SK-N-SH (cell line): ENCODE data around the gene MEF2A. TPM values are rescaled to one million over a fixed set of nuclear protein-coding genes. Genes with fewer than 3 reads are reported as not detected.

Experiments used
- CTCF ChIA-PET: fragments of 300-600, 350-600 bp; formaldehyde crosslinking; extraction: SDS; loops from one replicate; lab custom pipeline; 2021; lab: Yijun Ruan, JAX
- POLR2A ChIA-PET: fragments of 350-600 bp; sonication (Branson Sonifier 250); formaldehyde crosslinking; extraction: SDS; loops from one replicate; lab custom pipeline; 2020; ENCODE audit warnings: antibody characterized with exemption, inconsistent platforms; lab: Yijun Ruan, JAX
- DNase-seq: peaks from one replicate; pipeline ENCODE4 v3.0.0; 2012
- H2AFZ ChIP-seq: fragments of 200-600 bp; sonication (generic); 2 replicates; pipeline ENCODE4 v1.8.1; 2016; ENCODE audit warnings: antibody characterized with exemption, mild to moderate bottlenecking, low read depth
- H3F3A ChIP-seq: fragments of 200-600 bp; sonication (generic); replicated peaks from 2 replicates; pipeline ENCODE3; 2016; ENCODE audit warnings: antibody characterized with exemption, mild to moderate bottlenecking; ENCODE audit not compliant: insufficient read depth
- H3K27ac ChIP-seq, 2 experiments: fragments of 200-500 bp in 1 of 2; fragments of 200-600 bp in 1 of 2; sonication (Bioruptor generic) in 1 of 2; sonication (generic), shearing (Covaris generic) in 1 of 2; 2 replicates each; pipeline versions ENCODE4 v1.5.1 to v1.6.1; 2014 to 2016; ENCODE audit warnings: low read depth in 2 of 2, inconsistent platforms in 1 of 2, low read length in 1 of 2, mild to moderate bottlenecking in 1 of 2, mixed read lengths in 1 of 2
- H3K27me3 ChIP-seq: fragments of 200-600 bp; sonication (generic), shearing (Covaris generic); 2 replicates; pipeline ENCODE4 v1.6.1; 2016; ENCODE audit warnings: mixed run types; ENCODE audit not compliant: insufficient read depth
- H3K36me3 ChIP-seq, 2 experiments: fragments of 200-500 bp in 1 of 2; fragments of 200-600 bp in 1 of 2; sonication (Bioruptor generic) in 1 of 2; sonication (generic) in 1 of 2; replicated peaks in 1 of 2; 2 replicates each; pipeline versions ENCODE3 to v1.5.1; 2014 to 2016; ENCODE audit warnings: low read length in 1 of 2, mild to moderate bottlenecking in 1 of 2; ENCODE audit not compliant: insufficient read depth in 2 of 2, control insufficient read depth in 1 of 2
- H3K4me1 ChIP-seq, 2 experiments: fragments of 200-500 bp in 1 of 2; fragments of 200-600 bp in 1 of 2; sonication (Bioruptor generic) in 1 of 2; sonication (generic), shearing (Covaris generic) in 1 of 2; 2 replicates each; pipeline versions ENCODE4 v1.5.1 to v1.6.1; 2014 to 2016; ENCODE audit warnings: low read depth in 1 of 2, low read length in 1 of 2, mixed run types in 1 of 2; ENCODE audit not compliant: insufficient read depth in 2 of 2, control insufficient read depth in 1 of 2
- H3K4me2 ChIP-seq: fragments of 200-600 bp; sonication (generic), shearing (Covaris generic); 2 replicates; pipeline ENCODE4 v1.6.1; 2017; ENCODE audit warnings: mixed run types
- H3K4me3 ChIP-seq, 2 experiments: fragments of 200-500 bp in 1 of 2; fragments of 200-600 bp in 1 of 2; sonication (Bioruptor generic) in 1 of 2; sonication (generic), shearing (Covaris generic) in 1 of 2; 2 replicates each; pipeline versions ENCODE4 v1.5.1 to v1.8.1; 2014 to 2016; ENCODE audit warnings: low read depth in 2 of 2, inconsistent platforms in 1 of 2, low read length in 1 of 2, mild to moderate bottlenecking in 1 of 2, mixed read lengths in 1 of 2, moderate library complexity in 1 of 2
- H3K79me2 ChIP-seq: fragments of 200-600 bp; sonication (generic); 2 replicates; pipeline ENCODE4 v1.8.1; 2017; ENCODE audit warnings: mild to moderate bottlenecking; ENCODE audit not compliant: insufficient read depth
- H3K9ac ChIP-seq: fragments of 200-600 bp; sonication (generic); 2 replicates; pipeline ENCODE4 v1.6.1; 2017; ENCODE audit warnings: mixed run types
- H3K9me2 ChIP-seq: fragments of 200-600 bp; sonication (generic); 2 replicates; pipeline ENCODE4 v1.6.1; 2017; ENCODE audit warnings: mixed run types
- H3K9me3 ChIP-seq: fragments of 200-600 bp; sonication (generic); 2 replicates; pipeline ENCODE4 v1.6.1; 2017; ENCODE audit warnings: mixed run types, mild to moderate bottlenecking, moderate library complexity
- H4K20me1 ChIP-seq: fragments of 200-600 bp; sonication (generic); 2 replicates; pipeline ENCODE4 v1.6.1; 2017; ENCODE audit warnings: mild to moderate bottlenecking, mixed run types; ENCODE audit not compliant: insufficient read depth
- ELF1 ChIP-seq: IDR thresholded peaks from 2 replicates; pipeline ENCODE4 v1.4.0; 2012
- EP300 ChIP-seq, 2 experiments: IDR thresholded peaks; 2 replicates each; pipeline versions ENCODE4 v1.4.0 to v1.6.1; 2012; ENCODE audit warnings: borderline replicate concordance in 1 of 2, low read depth in 1 of 2, low read length in 1 of 2
- EZH2phosphoT487 ChIP-seq: fragments of 200-600 bp; sonication (generic); IDR thresholded peaks from 2 replicates; pipeline ENCODE4 v1.6.1; 2017; ENCODE audit warnings: low read depth, mixed run types, mild to moderate bottlenecking, antibody characterized with exemption, moderate library complexity, borderline replicate concordance
- FOXJ3 ChIP-seq: sonication (generic); formaldehyde crosslinking; IDR thresholded peaks from 2 replicates; pipeline ENCODE4 v1.5.1; 2020; ENCODE audit warnings: mild to moderate bottlenecking, missing genetic modification reagents
- FOXM1 ChIP-seq: IDR thresholded peaks from 2 replicates; pipeline ENCODE4 v1.4.0; 2012; ENCODE audit warnings: low read depth, mild to moderate bottlenecking
- GABPA ChIP-seq: IDR thresholded peaks from 2 replicates; pipeline ENCODE4 v1.4.0; 2012; ENCODE audit warnings: low read depth, mild to moderate bottlenecking
- MAX ChIP-seq: IDR thresholded peaks from 2 replicates; pipeline ENCODE4 v1.4.0; 2012; ENCODE audit warnings: low read depth
- MEF2A ChIP-seq: IDR thresholded peaks from 2 replicates; pipeline ENCODE4 v1.4.0; 2012; ENCODE audit warnings: low read depth, borderline replicate concordance
- NFIC ChIP-seq: IDR thresholded peaks from 2 replicates; pipeline ENCODE4 v1.4.0; 2012; ENCODE audit warnings: borderline replicate concordance
- RXRA ChIP-seq: IDR thresholded peaks from 2 replicates; pipeline ENCODE4 v1.4.0; 2012; ENCODE audit warnings: low read depth, mild to moderate bottlenecking, borderline replicate concordance
- SIN3A ChIP-seq: IDR thresholded peaks from 2 replicates; pipeline ENCODE4 v1.6.1; 2012; ENCODE audit warnings: low read depth, mild to moderate bottlenecking, low read length, moderate library complexity, borderline replicate concordance
- SMC3 ChIP-seq: IDR thresholded peaks from 2 replicates; pipeline ENCODE4 v1.6.1; 2012; ENCODE audit warnings: low read depth, low read length, improper control_type of control experiment
- TAF1 ChIP-seq: IDR thresholded peaks from 2 replicates; pipeline ENCODE4 v1.6.1; 2012; ENCODE audit warnings: low read depth, mild to moderate bottlenecking, low read length, moderate library complexity, borderline replicate concordance
- TCF12 ChIP-seq: IDR thresholded peaks from 2 replicates; pipeline ENCODE4 v1.4.0; 2012
- ZBTB33 ChIP-seq: IDR thresholded peaks from 2 replicates; pipeline ENCODE4 v1.4.0; 2012; ENCODE audit warnings: low read depth, borderline replicate concordance
- WGBS: methylation state at CpG from one replicate; pipeline ENCODE4 v1.1.6; 2017; ENCODE audit warnings: low lambda C conversion rate; 5-methylcytosine and 5-hydroxymethylcytosine counted together
- polyA plus RNA-seq, 3 experiments: library from polyadenylated mRNA; depleted of rRNA; stranded (reverse); fragments of >200 nt; gene quantifications; 2 replicates each; pipeline ENCODE4 v1.2.3, GENCODE V29; 2012
- TF ChIP-seq, protein P1 (sequence below): IDR thresholded peaks from 2 replicates; pipeline ENCODE4 v1.6.1; 2012; ENCODE audit warnings: mild to moderate bottlenecking, low read depth, low read length, moderate library complexity
- TF ChIP-seq, protein P2 (sequence below): fragments of 150-350 bp; IDR thresholded peaks from 2 replicates; pipeline ENCODE4 v1.6.1; 2017; ENCODE audit warnings: antibody characterized with exemption, low read length, low read depth, borderline replicate concordance

The MEF2A gene
- polyA plus RNA-seq, 1 of the 3 experiments (the other 2 are of a cell fraction), result 20.9 TPM

GRCh38 chr15:99738021-99738847 lies 172.4 kb downstream of the MEF2A start:
- no peak for DNase-seq
- 48% methylated on average over 7 of the region's 7 CpGs for WGBS
- H3K27ac ChIP-seq, result no peak overlapping the region
- no peaks in the 10 kb centered on the region for H3K27me3 ChIP-seq
- no peak overlapping the region for H2AFZ ChIP-seq
- no peaks in the 10 kb centered on the region for H3K9me2 ChIP-seq
- peaks cover 0 to 2% of the 10 kb centered on the region in 2 experiments; a peak in 1 of 4 replicates for H3K4me1 ChIP-seq
- H3K4me3 ChIP-seq, result no peak overlapping the region
- H3K9me3 ChIP-seq, result no peaks in the 10 kb centered on the region
- ChIA-PET POLR2A (no interaction called here), CTCF (interaction anchor here (1.5 to 1.6 kb wide), 2 partner anchors 16 to 18 kb away, joined by 3 to 5 read pairs; no protein-coding TSS in a partner anchor)
- no peaks in the 10 kb centered on the region for H3K36me3 ChIP-seq
- H3K4me2 ChIP-seq, result no peak overlapping the region
- H3K79me2 ChIP-seq, result no peaks in the 10 kb centered on the region
- H4K20me1 ChIP-seq, result no peaks in the 10 kb centered on the region
- H3F3A ChIP-seq, result no peaks in the 10 kb centered on the region
- H3K9ac ChIP-seq, result no peak overlapping the region
- TF ChIP-seq ZBTB33 (no peak), ELF1 (no peak), TAF1 (no peak), NFIC (no peak), EP300 (IDR thresholded peaks at IDR 0.05; ENCODE audit: borderline replicate concordance in 1 of 2, low read depth in 1 of 2, low read length in 1 of 2) (no peak), SIN3A (no peak), EZH2phosphoT487 (no peak), MAX (no peak), FOXJ3 (no peak), FOXM1 (no peak), TCF12 (no peak), GABPA (no peak), MEF2A (no peak), SMC3 (no peak), RXRA (no peak)
- TF ChIP-seq, protein P1, sequence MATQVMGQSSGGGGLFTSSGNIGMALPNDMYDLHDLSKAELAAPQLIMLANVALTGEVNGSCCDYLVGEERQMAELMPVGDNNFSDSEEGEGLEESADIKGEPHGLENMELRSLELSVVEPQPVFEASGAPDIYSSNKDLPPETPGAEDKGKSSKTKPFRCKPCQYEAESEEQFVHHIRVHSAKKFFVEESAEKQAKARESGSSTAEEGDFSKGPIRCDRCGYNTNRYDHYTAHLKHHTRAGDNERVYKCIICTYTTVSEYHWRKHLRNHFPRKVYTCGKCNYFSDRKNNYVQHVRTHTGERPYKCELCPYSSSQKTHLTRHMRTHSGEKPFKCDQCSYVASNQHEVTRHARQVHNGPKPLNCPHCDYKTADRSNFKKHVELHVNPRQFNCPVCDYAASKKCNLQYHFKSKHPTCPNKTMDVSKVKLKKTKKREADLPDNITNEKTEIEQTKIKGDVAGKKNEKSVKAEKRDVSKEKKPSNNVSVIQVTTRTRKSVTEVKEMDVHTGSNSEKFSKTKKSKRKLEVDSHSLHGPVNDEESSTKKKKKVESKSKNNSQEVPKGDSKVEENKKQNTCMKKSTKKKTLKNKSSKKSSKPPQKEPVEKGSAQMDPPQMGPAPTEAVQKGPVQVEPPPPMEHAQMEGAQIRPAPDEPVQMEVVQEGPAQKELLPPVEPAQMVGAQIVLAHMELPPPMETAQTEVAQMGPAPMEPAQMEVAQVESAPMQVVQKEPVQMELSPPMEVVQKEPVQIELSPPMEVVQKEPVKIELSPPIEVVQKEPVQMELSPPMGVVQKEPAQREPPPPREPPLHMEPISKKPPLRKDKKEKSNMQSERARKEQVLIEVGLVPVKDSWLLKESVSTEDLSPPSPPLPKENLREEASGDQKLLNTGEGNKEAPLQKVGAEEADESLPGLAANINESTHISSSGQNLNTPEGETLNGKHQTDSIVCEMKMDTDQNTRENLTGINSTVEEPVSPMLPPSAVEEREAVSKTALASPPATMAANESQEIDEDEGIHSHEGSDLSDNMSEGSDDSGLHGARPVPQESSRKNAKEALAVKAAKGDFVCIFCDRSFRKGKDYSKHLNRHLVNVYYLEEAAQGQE, result no peak
- TF ChIP-seq, protein P2, sequence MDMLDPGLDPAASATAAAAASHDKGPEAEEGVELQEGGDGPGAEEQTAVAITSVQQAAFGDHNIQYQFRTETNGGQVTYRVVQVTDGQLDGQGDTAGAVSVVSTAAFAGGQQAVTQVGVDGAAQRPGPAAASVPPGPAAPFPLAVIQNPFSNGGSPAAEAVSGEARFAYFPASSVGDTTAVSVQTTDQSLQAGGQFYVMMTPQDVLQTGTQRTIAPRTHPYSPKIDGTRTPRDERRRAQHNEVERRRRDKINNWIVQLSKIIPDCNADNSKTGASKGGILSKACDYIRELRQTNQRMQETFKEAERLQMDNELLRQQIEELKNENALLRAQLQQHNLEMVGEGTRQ, result no peak
